SK-N-SH (cell line): ENCODE measurements around the gene NSUN2. TPM values are rescaled to one million over a fixed set of nuclear protein-coding genes. Genes with fewer than 3 reads are reported as not detected.

Experiments used
- CTCF ChIA-PET: fragments of 300-600, 350-600 bp; formaldehyde crosslinking; extraction: SDS; loops from one replicate; lab custom pipeline; 2021; lab: Yijun Ruan, JAX
- POLR2A ChIA-PET: fragments of 350-600 bp; sonication (Branson Sonifier 250); formaldehyde crosslinking; extraction: SDS; loops from one replicate; lab custom pipeline; 2020; ENCODE audit warnings: antibody characterized with exemption, inconsistent platforms; lab: Yijun Ruan, JAX
- DNase-seq: peaks from one replicate; pipeline ENCODE4 v3.0.0; 2012
- H2AFZ ChIP-seq: fragments of 200-600 bp; sonication (generic); 2 replicates; pipeline ENCODE4 v1.8.1; 2016; ENCODE audit warnings: antibody characterized with exemption, mild to moderate bottlenecking, low read depth
- H3F3A ChIP-seq: fragments of 200-600 bp; sonication (generic); replicated peaks from 2 replicates; pipeline ENCODE3; 2016; ENCODE audit warnings: antibody characterized with exemption, mild to moderate bottlenecking; ENCODE audit not compliant: insufficient read depth
- H3K27ac ChIP-seq, 2 experiments: fragments of 200-500 bp in 1 of 2; fragments of 200-600 bp in 1 of 2; sonication (Bioruptor generic) in 1 of 2; sonication (generic), shearing (Covaris generic) in 1 of 2; 2 replicates each; pipeline versions ENCODE4 v1.5.1 to v1.6.1; 2014 to 2016; ENCODE audit warnings: low read depth in 2 of 2, inconsistent platforms in 1 of 2, low read length in 1 of 2, mild to moderate bottlenecking in 1 of 2, mixed read lengths in 1 of 2
- H3K27me3 ChIP-seq: fragments of 200-600 bp; sonication (generic), shearing (Covaris generic); 2 replicates; pipeline ENCODE4 v1.6.1; 2016; ENCODE audit warnings: mixed run types; ENCODE audit not compliant: insufficient read depth
- H3K36me3 ChIP-seq, 2 experiments: fragments of 200-500 bp in 1 of 2; fragments of 200-600 bp in 1 of 2; sonication (Bioruptor generic) in 1 of 2; sonication (generic) in 1 of 2; replicated peaks in 1 of 2; 2 replicates each; pipeline versions ENCODE3 to v1.5.1; 2014 to 2016; ENCODE audit warnings: low read length in 1 of 2, mild to moderate bottlenecking in 1 of 2; ENCODE audit not compliant: insufficient read depth in 2 of 2, control insufficient read depth in 1 of 2
- H3K4me1 ChIP-seq, 2 experiments: fragments of 200-500 bp in 1 of 2; fragments of 200-600 bp in 1 of 2; sonication (Bioruptor generic) in 1 of 2; sonication (generic), shearing (Covaris generic) in 1 of 2; 2 replicates each; pipeline versions ENCODE4 v1.5.1 to v1.6.1; 2014 to 2016; ENCODE audit warnings: low read depth in 1 of 2, low read length in 1 of 2, mixed run types in 1 of 2; ENCODE audit not compliant: insufficient read depth in 2 of 2, control insufficient read depth in 1 of 2
- H3K4me2 ChIP-seq: fragments of 200-600 bp; sonication (generic), shearing (Covaris generic); 2 replicates; pipeline ENCODE4 v1.6.1; 2017; ENCODE audit warnings: mixed run types
- H3K4me3 ChIP-seq, 2 experiments: fragments of 200-500 bp in 1 of 2; fragments of 200-600 bp in 1 of 2; sonication (Bioruptor generic) in 1 of 2; sonication (generic), shearing (Covaris generic) in 1 of 2; 2 replicates each; pipeline versions ENCODE4 v1.5.1 to v1.8.1; 2014 to 2016; ENCODE audit warnings: low read depth in 2 of 2, inconsistent platforms in 1 of 2, low read length in 1 of 2, mild to moderate bottlenecking in 1 of 2, mixed read lengths in 1 of 2, moderate library complexity in 1 of 2
- H3K79me2 ChIP-seq: fragments of 200-600 bp; sonication (generic); 2 replicates; pipeline ENCODE4 v1.8.1; 2017; ENCODE audit warnings: mild to moderate bottlenecking; ENCODE audit not compliant: insufficient read depth
- H3K9ac ChIP-seq: fragments of 200-600 bp; sonication (generic); 2 replicates; pipeline ENCODE4 v1.6.1; 2017; ENCODE audit warnings: mixed run types
- H3K9me2 ChIP-seq: fragments of 200-600 bp; sonication (generic); 2 replicates; pipeline ENCODE4 v1.6.1; 2017; ENCODE audit warnings: mixed run types
- H3K9me3 ChIP-seq: fragments of 200-600 bp; sonication (generic); 2 replicates; pipeline ENCODE4 v1.6.1; 2017; ENCODE audit warnings: mixed run types, mild to moderate bottlenecking, moderate library complexity
- H4K20me1 ChIP-seq: fragments of 200-600 bp; sonication (generic); 2 replicates; pipeline ENCODE4 v1.6.1; 2017; ENCODE audit warnings: mild to moderate bottlenecking, mixed run types; ENCODE audit not compliant: insufficient read depth
- FOSL2 ChIP-seq: IDR thresholded peaks from 2 replicates; pipeline ENCODE4 v1.4.0; 2012; ENCODE audit warnings: low read depth, mild to moderate bottlenecking, moderate library complexity, borderline replicate concordance
- FOXJ3 ChIP-seq: sonication (generic); formaldehyde crosslinking; IDR thresholded peaks from 2 replicates; pipeline ENCODE4 v1.5.1; 2020; ENCODE audit warnings: mild to moderate bottlenecking, missing genetic modification reagents
- GATA2 ChIP-seq: sonication (generic); formaldehyde crosslinking; IDR thresholded peaks from 2 replicates; pipeline ENCODE4 v1.5.0; 2020; ENCODE audit warnings: mild to moderate bottlenecking, missing genetic modification reagents
- IRF3 ChIP-seq: fragments of 150-350 bp; IDR thresholded peaks from 2 replicates; pipeline ENCODE4 v1.6.1; 2016; ENCODE audit warnings: mild to moderate bottlenecking, low read depth, low read length
- MAX ChIP-seq: IDR thresholded peaks from 2 replicates; pipeline ENCODE4 v1.4.0; 2012; ENCODE audit warnings: low read depth
- NFIC ChIP-seq: IDR thresholded peaks from 2 replicates; pipeline ENCODE4 v1.4.0; 2012; ENCODE audit warnings: borderline replicate concordance
- PBX3 ChIP-seq: IDR thresholded peaks from 2 replicates; pipeline ENCODE4; 2012
- POLR2AphosphoS5 ChIP-seq: IDR thresholded peaks from 2 replicates; pipeline ENCODE4 v1.6.1; 2012; ENCODE audit warnings: low read depth, low read length
- RFX5 ChIP-seq: IDR thresholded peaks from 2 replicates; pipeline ENCODE4 v1.6.1; 2012; ENCODE audit warnings: mild to moderate bottlenecking, improper control_type of control experiment, low read length
- SMC3 ChIP-seq: IDR thresholded peaks from 2 replicates; pipeline ENCODE4 v1.6.1; 2012; ENCODE audit warnings: low read depth, low read length, improper control_type of control experiment
- YY1 ChIP-seq: IDR thresholded peaks from 2 replicates; pipeline ENCODE4 v1.4.0; 2012; ENCODE audit warnings: low read depth, mild to moderate bottlenecking
- ZBTB33 ChIP-seq: IDR thresholded peaks from 2 replicates; pipeline ENCODE4 v1.4.0; 2012; ENCODE audit warnings: low read depth, borderline replicate concordance
- WGBS: methylation state at CpG from one replicate; pipeline ENCODE4 v1.1.6; 2017; ENCODE audit warnings: low lambda C conversion rate; 5-methylcytosine and 5-hydroxymethylcytosine counted together
- polyA plus RNA-seq, 3 experiments: library from polyadenylated mRNA; depleted of rRNA; stranded (reverse); fragments of >200 nt; gene quantifications; 2 replicates each; pipeline ENCODE4 v1.2.3, GENCODE V29; 2012

Gene NSUN2
- polyA plus RNA-seq, 1 of the 3 experiments (the other 2 are of a cell fraction), result 78.9 TPM

GRCh38 chr5:6604341-6604740, 28.5 kb downstream of the NSUN2 start (continued):
- TF ChIP-seq RFX5 (no peak), YY1 (no peak), POLR2AphosphoS5 (no peak), MAX (no peak)

GRCh38 chr5:6603643-6604042, 29.2 kb downstream of the NSUN2 start:
- H3K27ac ChIP-seq, result no peak overlapping the region
- ChIA-PET CTCF (no interaction called here), POLR2A (no interaction called here)
- no peak for DNase-seq
- no peaks in the 10 kb centered on the region for H3K27me3 ChIP-seq
- H3K79me2 ChIP-seq, result peaks cover 3% of the 10 kb centered on the region; the same call in 1 of the 2 replicates
- peaks cover 78 to 88% of the 10 kb centered on the region in 2 experiments for H3K36me3 ChIP-seq
- no peaks in the 10 kb centered on the region for H4K20me1 ChIP-seq
- H2AFZ ChIP-seq, result no peak overlapping the region
- no peaks in the 10 kb centered on the region for H3K4me1 ChIP-seq
- no peaks in the 10 kb centered on the region for H3K9me2 ChIP-seq
- no peak overlapping the region for H3K4me3 ChIP-seq
- no peaks in the 10 kb centered on the region for H3K9me3 ChIP-seq
- H3K9ac ChIP-seq, result no peak overlapping the region
- 94% methylated on average over 3 of the region's 5 CpGs for WGBS
- H3K4me2 ChIP-seq, result no peak overlapping the region
- H3F3A ChIP-seq, result peaks cover 6% of the 10 kb centered on the region
- TF ChIP-seq NFIC (no peak), PBX3 (no peak), ZBTB33 (no peak), SMC3 (no peak), FOXJ3 (CRISPR knock-in tag) (no peak), IRF3 (no peak), FOSL2 (no peak), GATA2 (CRISPR knock-in tag) (no peak), MAX (no peak)
